ENCODE data around the gene CHST8.

CHST8 gene

GRCh38 chr19:33622809-33623511, 1.2 kb downstream of the CHST8 start:
- no peak overlapping the region for H3K4me3 ChIP-seq (ENCODE audit: low read depth, low read length)

GRCh38 chr19:33624586-33624985, 2.8 kb downstream of the CHST8 start:
- TF ChIP-seq CTCF (IDR thresholded peaks at IDR 0.05; ENCODE audit: insufficient read depth, low read depth, low read length, missing control alignments): no peak
- no peak overlapping the region for H3K4me3 ChIP-seq (ENCODE audit: low read depth, low read length)
- DNase-seq (ENCODE audit: low read depth): no peak

More at GRCh38 chr19:33622809-33623511, 1.2 kb downstream of the CHST8 start:
- no peak for TF ChIP-seq CTCF (IDR thresholded peaks at IDR 0.05; ENCODE audit: insufficient read depth, low read depth, low read length, missing control alignments)
- DNase-seq (ENCODE audit: low read depth): no peak

GRCh38 chr19:33627526-33627925, 5.8 kb downstream of the CHST8 start:
- no peak for TF ChIP-seq CTCF (IDR thresholded peaks at IDR 0.05; ENCODE audit: insufficient read depth, low read depth, low read length, missing control alignments)
- no peak overlapping the region for H3K4me3 ChIP-seq (ENCODE audit: low read depth, low read length)
- no peak for DNase-seq (ENCODE audit: low read depth)

GRCh38 chr19:33627962-33628839, 6.4 kb downstream of the CHST8 start:
- no peak for TF ChIP-seq CTCF (IDR thresholded peaks at IDR 0.05; ENCODE audit: insufficient read depth, low read depth, low read length, missing control alignments)
- DNase-seq (ENCODE audit: low read depth): no peak

GRCh38 chr19:33628921-33629825, 7.4 kb downstream of the CHST8 start:
- DNase-seq (ENCODE audit: low read depth): no peak
- no peak for TF ChIP-seq CTCF (IDR thresholded peaks at IDR 0.05; ENCODE audit: insufficient read depth, low read depth, low read length, missing control alignments)
- no peak overlapping the region for H3K4me3 ChIP-seq (ENCODE audit: low read depth, low read length)

More at GRCh38 chr19:33627962-33628839, 6.4 kb downstream of the CHST8 start:
- H3K4me3 ChIP-seq (ENCODE audit: low read depth, low read length): no peak overlapping the region

- no peak overlapping the region for H3K4me3 ChIP-seq (ENCODE audit: low read depth, low read length)
- no peak for DNase-seq (ENCODE audit: low read depth)
- no peak for TF ChIP-seq CTCF (IDR thresholded peaks at IDR 0.05; ENCODE audit: insufficient read depth, low read depth, low read length, missing control alignments)
Observed at GRCh38 chr19:33629826-33630375, 8.1 kb downstream of the CHST8 start.

Data from GM12865 (cell line).